Measurements from ENCODE around the gene C2orf76.

Gene C2orf76

GRCh38 chr2:119327431-119327830 lies 39.2 kb downstream of the C2orf76 start:
- no peak overlapping the region for H2BK120ac ChIP-seq (ENCODE audit: insufficient read depth, low read length, poor library complexity)
- H3K4ac ChIP-seq (ENCODE audit: low read depth, low read length): no peak overlapping the region
- H3K4me3 ChIP-seq (ENCODE audit: low read depth, low read length): no peak overlapping the region
- no peak overlapping the region for H4K8ac ChIP-seq (ENCODE audit: low read depth, low read length)
- no peak overlapping the region for H2BK5ac ChIP-seq (ENCODE audit: low read depth, low read length, poor library complexity)
- no peak overlapping the region for H4K91ac ChIP-seq (ENCODE audit: low read depth, low read length)
- H3K18ac ChIP-seq (ENCODE audit: low read length): no peak overlapping the region
- no peak overlapping the region for H3K14ac ChIP-seq (ENCODE audit: low read length)
- no peak overlapping the region for H3K27ac ChIP-seq (ENCODE audit: low read depth, low read length)
- no peak overlapping the region for H3K4me2 ChIP-seq (ENCODE audit: low read length)
- H3K79me1 ChIP-seq (ENCODE audit: low read length): no peaks in the 10 kb centered on the region
- H3K23ac ChIP-seq (ENCODE audit: low read length): no peak overlapping the region
- no peak overlapping the region for H2AK5ac ChIP-seq (ENCODE audit: low read length)
- no peaks in the 10 kb centered on the region for H3K27me3 ChIP-seq (ENCODE audit: insufficient read depth, low read length)
- H2BK12ac ChIP-seq (ENCODE audit: low read length): no peak overlapping the region
- no peak overlapping the region for H2AFZ ChIP-seq (ENCODE audit: insufficient read depth, low read length, poor library complexity)
- H3K36me3 ChIP-seq (ENCODE audit: control insufficient read depth in 1 of 2, insufficient read depth in 2 of 2, low read length in 2 of 2): no peaks in the 10 kb centered on the region
- H3K9me3 ChIP-seq (ENCODE audit: insufficient read depth, low read depth, low read length): no peaks in the 10 kb centered on the region
- H3K79me2 ChIP-seq (ENCODE audit: control insufficient read depth, insufficient read depth, low read length, poor library complexity): no peaks in the 10 kb centered on the region
- peaks cover 0 to 5% of the 10 kb centered on the region in 2 experiments for H3K4me1 ChIP-seq (ENCODE audit: control insufficient read depth in 1 of 2, insufficient read depth in 2 of 2, low read length in 2 of 2)
- H3K9ac ChIP-seq (ENCODE audit: low read length): no peak overlapping the region
- no CpG with 5 or more reads among the region's 6 CpGs for WGBS (ENCODE audit: extremely low coverage, insufficient coverage, insufficient read length)
- no peak overlapping the region for H4K12ac ChIP-seq (ENCODE audit: low read depth, low read length)
- no peak for DNase-seq

- H3K9ac ChIP-seq (ENCODE audit: low read length): no peak overlapping the region
- no CpG with 5 or more reads among the region's 1 CpG for WGBS (ENCODE audit: extremely low coverage, insufficient coverage, insufficient read length)
- no peak overlapping the region for H2AFZ ChIP-seq (ENCODE audit: insufficient read depth, low read length, poor library complexity)
- H3K4ac ChIP-seq (ENCODE audit: low read depth, low read length): no peak overlapping the region
- no peak overlapping the region for H4K8ac ChIP-seq (ENCODE audit: low read depth, low read length)
- H2BK12ac ChIP-seq (ENCODE audit: low read length): no peak overlapping the region
- no peak overlapping the region for H3K4me3 ChIP-seq (ENCODE audit: low read depth, low read length)
- no peaks in the 10 kb centered on the region for H3K36me3 ChIP-seq (ENCODE audit: control insufficient read depth in 1 of 2, insufficient read depth in 2 of 2, low read length in 2 of 2)
- no peaks in the 10 kb centered on the region for H3K9me3 ChIP-seq (ENCODE audit: insufficient read depth, low read depth, low read length)
- no peak overlapping the region for H3K27ac ChIP-seq (ENCODE audit: low read depth, low read length)
- no peaks in the 10 kb centered on the region for H3K79me2 ChIP-seq (ENCODE audit: control insufficient read depth, insufficient read depth, low read length, poor library complexity)
- no peaks in the 10 kb centered on the region for H3K27me3 ChIP-seq (ENCODE audit: insufficient read depth, low read length)
- H3K79me1 ChIP-seq (ENCODE audit: low read length): no peaks in the 10 kb centered on the region
- DNase-seq: no peak
- no peak overlapping the region for H3K23ac ChIP-seq (ENCODE audit: low read length)
- no peak overlapping the region for H3K4me2 ChIP-seq (ENCODE audit: low read length)
- H3K18ac ChIP-seq (ENCODE audit: low read length): no peak overlapping the region
- no peak overlapping the region for H2BK120ac ChIP-seq (ENCODE audit: insufficient read depth, low read length, poor library complexity)
- no peak overlapping the region for H3K14ac ChIP-seq (ENCODE audit: low read length)
- no peak overlapping the region for H2BK5ac ChIP-seq (ENCODE audit: low read depth, low read length, poor library complexity)
- no peak overlapping the region for H4K91ac ChIP-seq (ENCODE audit: low read depth, low read length)
- H2AK5ac ChIP-seq (ENCODE audit: low read length): no peak overlapping the region
- H3K4me1 ChIP-seq (ENCODE audit: control insufficient read depth in 1 of 2, insufficient read depth in 2 of 2, low read length in 2 of 2): peaks cover 0 to 5% of the 10 kb centered on the region in 2 experiments
- H4K12ac ChIP-seq (ENCODE audit: low read depth, low read length): no peak overlapping the region
These were observed 39.7 kb downstream of the C2orf76 start for GRCh38 chr2:119326938-119327337.

- Histone ChIP-seq H2AFZ (ENCODE audit: insufficient read depth, low read length, poor library complexity) (no peak overlapping the region), H2BK120ac (ENCODE audit: insufficient read depth, low read length, poor library complexity) (no peak overlapping the region), H3K79me2 (ENCODE audit: control insufficient read depth, insufficient read depth, low read length, poor library complexity) (no peaks in the 10 kb centered on the region), H4K91ac (ENCODE audit: low read depth, low read length) (no peak overlapping the region), H2BK12ac (ENCODE audit: low read length) (no peak overlapping the region), H2AK5ac (ENCODE audit: low read length) (no peak overlapping the region), H3K4me3 (ENCODE audit: low read depth, low read length) (no peak overlapping the region), H3K4me2 (ENCODE audit: low read length) (no peak overlapping the region), H3K4me1 (ENCODE audit: control insufficient read depth in 1 of 2, insufficient read depth in 2 of 2, low read length in 2 of 2) (peaks cover 0 to 5% of the 10 kb centered on the region in 2 experiments), H4K12ac (ENCODE audit: low read depth, low read length) (no peak overlapping the region), H2BK5ac (ENCODE audit: low read depth, low read length, poor library complexity) (no peak overlapping the region), H3K23ac (ENCODE audit: low read length) (no peak overlapping the region), H3K9me3 (ENCODE audit: insufficient read depth, low read depth, low read length) (no peaks in the 10 kb centered on the region), H3K18ac (ENCODE audit: low read length) (no peak overlapping the region), H3K27me3 (ENCODE audit: insufficient read depth, low read length) (no peaks in the 10 kb centered on the region), H3K27ac (ENCODE audit: low read depth, low read length) (no peak overlapping the region), H4K8ac (ENCODE audit: low read depth, low read length) (no peak overlapping the region), H3K4ac (ENCODE audit: low read depth, low read length) (no peak overlapping the region), H3K79me1 (ENCODE audit: low read length) (no peaks in the 10 kb centered on the region), H3K36me3 (ENCODE audit: control insufficient read depth in 1 of 2, insufficient read depth in 2 of 2, low read length in 2 of 2) (no peaks in the 10 kb centered on the region), H3K14ac (ENCODE audit: low read length) (no peak overlapping the region), H3K9ac (ENCODE audit: low read length) (no peak overlapping the region)
- WGBS (ENCODE audit: extremely low coverage, insufficient coverage, insufficient read length): no CpG with 5 or more reads among the region's 9 CpGs
- DNase-seq: no peak
These were observed 41.9 kb downstream of the C2orf76 start for GRCh38 chr2:119324685-119325270.

- Histone ChIP-seq H4K12ac (ENCODE audit: low read depth, low read length) (no peak overlapping the region), H3K14ac (ENCODE audit: low read length) (no peak overlapping the region), H4K91ac (ENCODE audit: low read depth, low read length) (no peak overlapping the region), H3K9me3 (ENCODE audit: insufficient read depth, low read depth, low read length) (no peaks in the 10 kb centered on the region), H3K79me2 (ENCODE audit: control insufficient read depth, insufficient read depth, low read length, poor library complexity) (no peaks in the 10 kb centered on the region), H2BK5ac (ENCODE audit: low read depth, low read length, poor library complexity) (no peak overlapping the region), H3K36me3 (ENCODE audit: control insufficient read depth in 1 of 2, insufficient read depth in 2 of 2, low read length in 2 of 2) (no peaks in the 10 kb centered on the region), H3K9ac (ENCODE audit: low read length) (no peak overlapping the region), H3K27ac (ENCODE audit: low read depth, low read length) (no peak overlapping the region), H2BK12ac (ENCODE audit: low read length) (no peak overlapping the region), H3K4me2 (ENCODE audit: low read length) (no peak overlapping the region), H2AK5ac (ENCODE audit: low read length) (no peak overlapping the region), H3K4ac (ENCODE audit: low read depth, low read length) (no peak overlapping the region), H2AFZ (ENCODE audit: insufficient read depth, low read length, poor library complexity) (no peak overlapping the region), H4K8ac (ENCODE audit: low read depth, low read length) (no peak overlapping the region), H3K27me3 (ENCODE audit: insufficient read depth, low read length) (no peaks in the 10 kb centered on the region), H3K18ac (ENCODE audit: low read length) (no peak overlapping the region), H3K23ac (ENCODE audit: low read length) (no peak overlapping the region), H2BK120ac (ENCODE audit: insufficient read depth, low read length, poor library complexity) (no peak overlapping the region), H3K4me1 (ENCODE audit: control insufficient read depth in 1 of 2, insufficient read depth in 2 of 2, low read length in 2 of 2) (peaks cover 0 to 5% of the 10 kb centered on the region in 2 experiments), H3K4me3 (ENCODE audit: low read depth, low read length) (no peak overlapping the region), H3K79me1 (ENCODE audit: low read length) (no peaks in the 10 kb centered on the region)
- WGBS (ENCODE audit: extremely low coverage, insufficient coverage, insufficient read length): no CpG with 5 or more reads among the region's 8 CpGs
- DNase-seq: no peak
These were observed 43.2 kb downstream of the C2orf76 start for GRCh38 chr2:119323459-119323858.
